WI38 (cell line): ENCODE data around the gene KRAS.

Experiments used
- H3K4me3 ChIP-seq: 2 replicates; pipeline ENCODE4 v1.5.1; 2011; ENCODE audit warnings: low read depth, mild to moderate bottlenecking, control low read depth, low read length
- TF ChIP-seq, protein P1 (sequence below): IDR thresholded peaks from 2 replicates; pipeline ENCODE4 v1.5.1; 2012; ENCODE audit warnings: low read depth, mild to moderate bottlenecking, control low read depth, low read length

Gene KRAS

DNA sequence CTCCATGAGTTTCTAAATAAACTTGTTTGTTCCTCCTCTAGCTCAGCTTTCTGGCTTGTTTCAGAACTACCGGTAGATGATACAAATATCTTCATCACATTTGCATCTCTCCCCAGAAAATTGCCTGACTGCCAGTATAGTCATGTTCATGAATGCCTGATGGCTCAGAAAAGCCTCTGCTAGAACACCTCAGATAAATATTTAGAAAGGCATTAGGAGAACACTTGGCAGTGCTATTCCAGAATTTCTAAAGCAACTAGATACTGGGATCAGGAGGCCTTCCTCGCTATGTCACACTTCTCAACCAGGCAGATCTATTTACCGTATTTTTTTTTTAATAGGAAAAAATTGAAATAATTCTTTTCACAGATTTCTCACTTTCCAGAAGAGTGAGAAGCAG lies 32.3 kb upstream of the KRAS start:
- H3K4me3 ChIP-seq = no peak overlapping the region
- TF ChIP-seq, protein P1, sequence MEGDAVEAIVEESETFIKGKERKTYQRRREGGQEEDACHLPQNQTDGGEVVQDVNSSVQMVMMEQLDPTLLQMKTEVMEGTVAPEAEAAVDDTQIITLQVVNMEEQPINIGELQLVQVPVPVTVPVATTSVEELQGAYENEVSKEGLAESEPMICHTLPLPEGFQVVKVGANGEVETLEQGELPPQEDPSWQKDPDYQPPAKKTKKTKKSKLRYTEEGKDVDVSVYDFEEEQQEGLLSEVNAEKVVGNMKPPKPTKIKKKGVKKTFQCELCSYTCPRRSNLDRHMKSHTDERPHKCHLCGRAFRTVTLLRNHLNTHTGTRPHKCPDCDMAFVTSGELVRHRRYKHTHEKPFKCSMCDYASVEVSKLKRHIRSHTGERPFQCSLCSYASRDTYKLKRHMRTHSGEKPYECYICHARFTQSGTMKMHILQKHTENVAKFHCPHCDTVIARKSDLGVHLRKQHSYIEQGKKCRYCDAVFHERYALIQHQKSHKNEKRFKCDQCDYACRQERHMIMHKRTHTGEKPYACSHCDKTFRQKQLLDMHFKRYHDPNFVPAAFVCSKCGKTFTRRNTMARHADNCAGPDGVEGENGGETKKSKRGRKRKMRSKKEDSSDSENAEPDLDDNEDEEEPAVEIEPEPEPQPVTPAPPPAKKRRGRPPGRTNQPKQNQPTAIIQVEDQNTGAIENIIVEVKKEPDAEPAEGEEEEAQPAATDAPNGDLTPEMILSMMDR = no peak

GRCh38 chr12:25280082-25280481 lies 29.4 kb upstream of the KRAS start:
- no peak overlapping the region for H3K4me3 ChIP-seq
- TF ChIP-seq, protein P1 = no peak

DNA sequence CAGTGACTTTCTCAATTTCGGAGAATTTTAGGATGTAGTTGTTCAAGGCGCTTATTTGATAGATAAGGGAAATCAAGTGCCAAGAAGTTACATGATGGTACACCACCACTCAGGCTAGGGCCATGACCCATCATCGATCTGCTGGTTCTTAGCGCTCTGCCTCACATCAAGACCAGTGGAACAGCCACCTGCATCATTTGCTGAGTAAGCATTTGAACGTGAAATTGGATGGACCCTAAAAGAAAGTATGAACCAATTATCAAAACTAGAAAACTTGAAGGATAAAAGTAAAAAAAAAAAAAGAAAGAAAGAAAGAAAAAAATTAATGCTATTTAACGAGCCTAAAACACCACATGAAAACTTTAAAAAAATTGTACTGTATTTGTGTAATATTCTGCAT lies 27.5 kb upstream of the KRAS start:
- no peak overlapping the region for H3K4me3 ChIP-seq
- TF ChIP-seq, protein P1 = no peak

DNA sequence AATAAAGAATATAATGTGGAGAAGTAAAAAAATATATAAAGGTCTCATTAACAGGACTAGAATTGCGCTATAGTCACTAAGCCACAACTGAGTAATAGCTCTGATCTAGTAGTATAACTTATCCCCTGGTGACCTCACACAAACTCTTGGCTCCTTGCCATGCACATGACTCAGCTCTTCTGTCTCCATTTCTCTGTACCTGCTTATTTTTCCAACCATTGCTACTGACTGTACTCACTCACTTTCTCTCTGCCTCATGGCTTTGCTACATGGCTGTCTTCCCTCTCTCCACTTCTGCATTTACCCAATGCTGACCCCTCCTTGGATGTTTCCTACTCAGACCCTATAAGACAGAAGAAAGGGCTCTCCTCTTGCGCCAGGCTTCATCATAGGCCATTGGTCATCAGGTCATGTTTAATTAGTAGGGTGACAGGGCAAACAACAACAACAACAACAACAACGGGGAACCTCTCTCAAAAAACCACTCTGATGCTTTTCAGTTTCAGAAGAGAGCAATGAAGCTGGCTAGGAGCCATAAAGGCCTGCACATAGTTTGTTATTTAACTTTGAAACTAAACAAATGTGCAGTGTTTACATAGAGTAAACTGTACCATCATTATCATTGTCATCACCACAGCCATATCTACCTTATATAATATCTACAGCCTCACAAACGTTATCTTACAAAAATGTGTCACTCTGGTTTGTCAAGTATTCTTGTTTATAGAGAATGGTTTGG lies 25.6 kb upstream of the KRAS start:
- TF ChIP-seq, protein P1 = no peak
- no peak overlapping the region for H3K4me3 ChIP-seq

DNA sequence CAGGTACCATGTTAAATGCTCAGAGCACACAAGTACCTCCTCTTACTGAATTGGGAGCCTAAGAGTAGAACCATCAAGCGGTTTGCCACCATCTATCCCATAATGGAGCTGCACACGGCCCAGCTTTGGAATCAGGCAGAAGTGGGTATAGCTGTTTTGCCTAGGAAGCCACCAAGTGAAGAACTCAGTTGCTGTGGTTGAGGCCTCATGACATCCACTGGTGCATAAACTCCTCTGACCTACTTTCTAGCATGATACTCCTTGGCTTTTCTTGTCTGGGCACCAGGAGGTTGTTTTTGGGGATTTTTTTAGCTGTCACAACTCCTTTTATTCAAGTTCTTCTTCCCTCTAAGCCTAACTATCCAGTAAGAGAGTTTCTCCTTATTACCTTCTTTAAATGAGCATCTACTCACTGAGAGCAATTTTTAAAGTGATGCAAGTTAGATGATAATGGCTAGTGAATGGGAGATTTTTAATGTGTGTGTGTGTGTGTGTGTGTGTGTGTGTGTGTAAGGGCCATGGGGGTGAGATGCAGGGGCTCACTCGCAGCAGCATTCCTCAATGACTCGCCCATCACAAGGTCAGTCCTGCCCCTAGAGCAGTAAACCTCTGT lies 20.9 kb upstream of the KRAS start:
- no peak overlapping the region for H3K4me3 ChIP-seq
- TF ChIP-seq, protein P1 = no peak

GRCh38 chr12:25269701-25270100 lies 19.0 kb upstream of the KRAS start:
- H3K4me3 ChIP-seq = no peak overlapping the region
- TF ChIP-seq, protein P1 = no peak

- H3K4me3 ChIP-seq = no peak overlapping the region
- TF ChIP-seq, protein P1 = no peak
Observed at GRCh38 chr12:25266497-25266896, 15.8 kb upstream of the KRAS start.
